Measurements from ENCODE around the gene NR1H4.
"Not testable (repeated sequence)": the region's sequence is repeated elsewhere in the genome, so short reads cannot be mapped to it uniquely, and the experiment has no call there.

Gene NR1H4

DNA sequence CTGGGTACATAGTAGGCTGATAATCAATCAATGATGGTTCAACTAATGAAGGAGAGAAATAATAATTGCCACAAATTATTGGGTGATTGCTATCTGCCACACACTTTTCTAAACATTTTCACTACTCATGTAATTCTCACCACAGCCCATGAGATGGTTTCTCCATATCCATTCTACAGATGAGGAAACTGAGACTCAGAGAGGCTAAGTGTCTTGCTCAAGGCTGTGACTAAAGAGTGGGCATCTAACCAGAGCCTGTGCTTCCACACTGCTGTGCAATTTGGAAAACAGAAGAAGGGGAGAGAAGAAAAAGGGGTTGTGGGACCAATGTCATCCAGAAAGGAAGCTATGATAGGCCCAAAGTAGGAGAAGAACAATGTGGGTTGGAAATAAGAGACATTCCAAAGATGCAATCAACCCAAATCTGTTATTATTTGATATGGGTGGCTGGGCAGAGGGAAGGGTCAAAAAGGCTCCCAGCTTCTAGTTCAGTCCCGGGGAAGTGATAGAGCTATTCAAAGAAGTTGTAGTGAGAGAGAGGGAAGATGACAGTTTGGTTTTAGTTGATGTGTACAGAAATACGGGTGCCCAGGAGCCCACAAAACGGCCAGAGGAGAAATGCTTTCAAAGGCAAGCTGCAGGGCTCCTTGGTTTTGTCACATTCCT, 483 bp upstream of the NR1H4 start:
- no peak for DNase-seq

GRCh38 chr12:100474617-100475016, 951 bp downstream of the NR1H4 start:
- no peak for DNase-seq

DNA sequence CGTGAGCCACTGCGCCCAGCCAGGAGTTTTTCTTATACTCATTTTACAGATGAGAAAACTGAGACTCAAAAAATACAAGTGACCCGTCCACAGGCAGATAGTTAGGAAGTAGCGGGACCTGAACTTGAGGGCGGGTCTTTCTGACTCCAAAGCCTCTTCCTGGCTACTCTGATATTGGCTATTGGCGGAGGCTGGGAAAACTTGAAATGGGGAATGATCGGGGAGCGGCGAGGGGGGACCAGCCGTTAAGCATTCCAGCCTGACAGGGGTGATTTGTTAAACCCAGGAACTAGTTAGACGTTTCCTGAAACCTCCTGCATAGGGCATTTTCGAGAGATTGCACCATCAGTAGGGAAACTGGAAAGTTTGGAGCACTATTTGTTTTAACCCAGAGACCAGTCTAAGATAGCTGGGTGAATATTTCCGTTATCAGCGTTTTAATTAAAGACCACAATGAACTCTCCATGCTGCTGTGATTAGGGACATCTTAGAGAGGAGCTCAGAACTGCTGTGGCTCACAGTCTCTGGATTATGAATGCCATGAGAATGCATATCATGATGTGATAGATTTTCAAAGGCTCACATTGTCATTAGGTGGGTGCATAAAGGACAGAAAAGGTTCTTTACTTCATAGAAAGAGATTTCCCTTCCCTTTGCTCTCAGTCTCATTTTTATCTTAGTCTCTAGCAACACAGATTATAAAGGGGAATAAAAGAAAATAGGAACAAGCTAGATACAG, 2.5 kb downstream of the NR1H4 start:
- DNase-seq, result no peak

- no peak for DNase-seq
These were observed 7.4 kb downstream of the NR1H4 start for GRCh38 chr12:100481021-100481420.

GRCh38 chr12:100484183-100484886, 10.7 kb downstream of the NR1H4 start:
- DNase-seq, result no peak

DNA sequence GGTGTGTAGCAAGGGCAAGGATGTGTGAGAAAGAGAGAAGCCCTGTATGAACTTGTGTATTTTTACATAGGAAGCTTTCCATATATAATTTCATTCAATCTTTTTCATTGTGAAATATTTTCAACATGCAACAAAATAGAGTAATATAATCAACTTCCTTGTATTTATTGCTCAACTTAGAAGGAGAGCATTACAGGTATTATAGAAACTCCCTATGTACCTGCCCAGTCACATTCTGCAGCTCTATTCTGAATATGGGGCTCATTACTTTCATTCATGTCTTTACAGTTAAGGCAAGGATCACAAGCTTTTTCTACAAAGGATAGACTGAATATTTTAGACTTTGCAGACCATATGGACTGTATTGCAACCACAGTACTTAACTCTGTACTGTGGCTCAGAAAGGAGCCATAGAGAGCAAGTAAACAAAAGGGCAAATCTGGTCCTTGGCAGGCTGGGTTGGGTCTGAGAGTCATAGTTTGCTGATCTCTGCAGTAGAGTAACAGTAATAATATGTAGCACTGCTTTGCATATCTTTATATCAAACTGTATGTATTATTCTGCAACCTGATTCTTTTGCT, 11.3 kb downstream of the NR1H4 start:
- DNase-seq, result no peak

- DNase-seq, result no peak
These were observed 12.3 kb downstream of the NR1H4 start for GRCh38 chr12:100485983-100486382.

- DNase-seq, result no peak
These were observed 15.7 kb downstream of the NR1H4 start for GRCh38 chr12:100489251-100489820.

GRCh38 chr12:100490056-100490455, 16.4 kb downstream of the NR1H4 start:
- DNase-seq, result no peak

DNA sequence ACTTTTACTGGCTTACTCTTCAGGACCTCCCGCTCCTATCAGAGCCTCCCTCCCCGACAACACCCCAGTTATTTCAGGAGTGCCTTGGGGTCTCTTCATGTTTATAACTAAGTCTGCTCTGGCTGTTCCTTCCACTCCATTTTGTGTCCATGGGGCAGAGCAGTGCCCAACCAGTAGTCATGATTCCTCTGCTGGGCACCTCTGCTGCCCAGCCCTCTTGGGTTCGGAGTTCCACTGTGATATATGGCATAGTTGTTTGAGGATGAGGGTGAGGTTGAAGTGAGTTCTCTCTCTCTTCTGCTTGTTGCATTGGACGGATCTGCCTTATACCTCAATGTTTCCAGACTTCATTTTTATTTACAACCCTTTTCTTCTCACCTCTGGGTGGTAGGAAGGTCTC, 17.4 kb downstream of the NR1H4 start:
- no peak for DNase-seq

GRCh38 chr12:100493396-100494012, 19.8 kb downstream of the NR1H4 start:
- DNase-seq, result no peak

DNA sequence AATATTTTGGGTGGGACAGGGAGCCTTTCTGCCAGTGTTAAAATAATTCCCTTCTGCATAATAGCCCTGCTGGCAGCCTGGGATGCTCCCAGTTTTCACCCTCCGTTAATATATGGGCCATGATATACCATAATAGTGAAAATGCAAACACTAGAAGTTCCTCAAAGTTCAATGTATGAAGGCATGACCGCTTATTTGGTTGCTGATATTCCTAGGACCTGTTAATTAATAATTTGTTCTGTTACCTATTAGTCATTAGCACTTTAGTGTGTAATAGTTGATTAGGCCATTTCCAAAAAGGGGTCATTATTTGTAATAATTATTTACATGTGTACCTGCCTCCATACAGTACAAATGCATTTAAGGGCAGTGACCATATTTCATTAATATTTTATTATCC, 20.4 kb downstream of the NR1H4 start:
- no peak for DNase-seq

DNA sequence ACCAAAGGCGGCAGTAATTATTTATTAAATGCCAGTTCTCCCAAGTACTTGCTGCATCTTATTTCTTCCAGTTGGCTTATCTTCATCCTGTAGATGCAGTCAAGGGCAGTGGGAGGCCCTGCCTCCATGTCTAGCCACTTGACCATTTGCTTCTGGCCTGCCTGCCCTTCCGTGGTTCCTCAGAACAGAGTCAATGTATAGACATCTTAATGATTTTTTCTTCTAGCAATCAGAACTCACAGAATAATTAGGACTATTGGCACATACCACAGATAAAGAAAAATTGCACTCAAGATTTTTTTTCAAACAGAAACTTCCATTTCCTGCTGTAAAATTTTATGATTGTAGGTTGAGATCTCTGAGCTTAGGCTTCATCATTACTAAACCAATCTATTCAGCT, 20.9 kb downstream of the NR1H4 start:
- DNase-seq, result no peak

- DNase-seq, result no peak
These were observed 23.6 kb downstream of the NR1H4 start for GRCh38 chr12:100497105-100497795.

DNA sequence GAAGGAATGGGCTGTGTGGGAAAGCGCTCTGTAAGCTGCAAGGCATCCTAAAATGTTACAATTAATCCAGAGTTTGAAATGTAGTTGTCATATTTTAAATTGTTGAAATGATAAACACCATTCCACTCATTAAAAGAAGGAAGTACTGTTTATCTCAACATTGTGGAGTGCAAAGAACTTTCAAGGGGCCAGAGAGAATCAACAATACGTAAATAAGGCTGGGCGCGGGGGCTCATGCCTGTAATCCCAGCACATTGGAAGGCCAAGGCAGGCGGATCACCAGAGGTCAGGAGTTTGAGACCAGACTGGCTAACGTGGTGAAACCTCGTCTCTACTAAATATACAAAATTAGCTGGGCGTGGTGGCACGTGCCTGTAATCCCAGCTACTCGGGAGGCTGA, 24.5 kb downstream of the NR1H4 start:
- no peak for DNase-seq

- no peak for DNase-seq
These were observed 25.8 kb downstream of the NR1H4 start for GRCh38 chr12:100499416-100499815.

GRCh38 chr12:100502718-100503117, 29.1 kb downstream of the NR1H4 start:
- not testable (repeated sequence) for DNase-seq

DNA sequence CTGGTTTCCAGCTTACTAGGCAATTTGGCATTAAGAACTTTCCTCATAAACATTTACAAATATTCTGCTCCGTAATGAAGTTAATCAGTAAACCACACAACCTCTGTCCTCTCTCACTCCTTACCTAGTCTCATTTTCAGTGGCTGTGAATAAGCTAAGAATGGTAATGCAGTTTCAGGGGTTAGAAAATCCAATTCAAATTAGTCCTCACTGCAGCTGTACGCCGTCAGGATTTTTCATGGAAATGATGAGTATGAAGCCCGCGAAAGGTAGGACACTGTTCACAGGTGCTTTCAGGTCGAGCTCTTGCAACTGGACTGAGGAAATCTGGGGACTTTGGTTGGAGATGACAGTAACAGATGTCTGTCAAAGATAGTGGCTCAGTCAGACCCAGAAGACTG, 29.6 kb downstream of the NR1H4 start:
- DNase-seq, result no peak

GRCh38 chr12:100504804-100505203, 31.1 kb downstream of the NR1H4 start:
- DNase-seq, result no peak

- DNase-seq, result no peak
These were observed 35.1 kb downstream of the NR1H4 start for GRCh38 chr12:100508751-100509150.

DNA sequence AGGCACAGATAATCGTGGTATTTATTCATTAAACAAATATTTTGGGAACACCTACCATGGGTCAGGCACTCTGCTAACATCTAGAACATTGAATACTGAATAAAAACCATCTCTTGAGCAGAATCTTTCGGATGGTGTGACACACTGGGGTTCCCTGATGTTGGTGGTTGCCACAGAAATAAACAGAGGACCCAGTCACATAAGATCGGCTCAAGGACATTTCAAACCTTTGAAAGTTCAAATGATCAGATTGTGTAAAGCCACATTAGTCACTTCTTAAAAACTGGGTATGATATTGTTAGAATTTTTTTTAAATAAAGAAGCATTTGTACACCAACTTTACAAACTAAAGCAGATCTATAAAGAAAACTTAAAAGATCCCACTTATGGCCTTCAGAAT, 39.0 kb downstream of the NR1H4 start:
- no peak for DNase-seq

- no peak for DNase-seq
These were observed 42.3 kb downstream of the NR1H4 start for GRCh38 chr12:100515968-100516367.
